Measurements from ENCODE around the gene ZNF33B. TPM values are rescaled to one million over a fixed set of nuclear protein-coding genes. Genes with fewer than 3 reads are reported as not detected.

Gene ZNF33B
- total RNA-seq, 1 donor from 2014 or later = 21.5 TPM

DNA sequence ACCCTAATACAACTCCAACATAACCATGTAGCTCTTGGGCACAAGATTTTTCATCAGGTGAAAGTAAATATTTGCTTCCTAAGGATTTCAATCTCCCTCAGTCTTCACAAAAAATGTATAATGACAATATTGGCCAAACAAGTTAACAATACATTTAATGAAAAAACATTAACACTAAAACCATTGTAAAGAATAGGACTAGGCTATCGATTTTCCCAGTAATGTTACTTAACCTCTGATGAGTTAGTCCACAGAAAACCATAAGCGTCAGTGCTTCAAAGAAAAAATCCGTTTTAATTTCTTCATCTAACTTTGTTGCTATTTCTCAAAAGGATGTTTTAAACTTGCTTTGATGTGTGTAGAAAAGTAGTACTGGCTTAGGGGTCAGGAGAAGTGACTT is 1.2 kb downstream of the ZNF33B start:
- H3K9me3 Mint-ChIP-seq = no peaks in the 10 kb centered on the region
- H3K36me3 Mint-ChIP-seq (ENCODE audit: low read depth) = peaks cover 5% of the 10 kb centered on the region
- peaks cover 13% of the 10 kb centered on the region for H3K27me3 Mint-ChIP-seq (ENCODE audit: low read depth)
- no peak for DNase-seq (ENCODE audit: low read depth, low spot score)
- peaks cover 24% of the 10 kb centered on the region for H3K4me1 Mint-ChIP-seq
- TF ChIP-seq, protein P1, sequence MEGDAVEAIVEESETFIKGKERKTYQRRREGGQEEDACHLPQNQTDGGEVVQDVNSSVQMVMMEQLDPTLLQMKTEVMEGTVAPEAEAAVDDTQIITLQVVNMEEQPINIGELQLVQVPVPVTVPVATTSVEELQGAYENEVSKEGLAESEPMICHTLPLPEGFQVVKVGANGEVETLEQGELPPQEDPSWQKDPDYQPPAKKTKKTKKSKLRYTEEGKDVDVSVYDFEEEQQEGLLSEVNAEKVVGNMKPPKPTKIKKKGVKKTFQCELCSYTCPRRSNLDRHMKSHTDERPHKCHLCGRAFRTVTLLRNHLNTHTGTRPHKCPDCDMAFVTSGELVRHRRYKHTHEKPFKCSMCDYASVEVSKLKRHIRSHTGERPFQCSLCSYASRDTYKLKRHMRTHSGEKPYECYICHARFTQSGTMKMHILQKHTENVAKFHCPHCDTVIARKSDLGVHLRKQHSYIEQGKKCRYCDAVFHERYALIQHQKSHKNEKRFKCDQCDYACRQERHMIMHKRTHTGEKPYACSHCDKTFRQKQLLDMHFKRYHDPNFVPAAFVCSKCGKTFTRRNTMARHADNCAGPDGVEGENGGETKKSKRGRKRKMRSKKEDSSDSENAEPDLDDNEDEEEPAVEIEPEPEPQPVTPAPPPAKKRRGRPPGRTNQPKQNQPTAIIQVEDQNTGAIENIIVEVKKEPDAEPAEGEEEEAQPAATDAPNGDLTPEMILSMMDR (conservative IDR thresholded peaks at IDR 0.05) = no peak
- peak overlapping the region; percentile 97 for H3K4me3 Mint-ChIP-seq
- no peak overlapping the region for H3K27ac Mint-ChIP-seq (ENCODE audit: unreplicated experiment)

DNA sequence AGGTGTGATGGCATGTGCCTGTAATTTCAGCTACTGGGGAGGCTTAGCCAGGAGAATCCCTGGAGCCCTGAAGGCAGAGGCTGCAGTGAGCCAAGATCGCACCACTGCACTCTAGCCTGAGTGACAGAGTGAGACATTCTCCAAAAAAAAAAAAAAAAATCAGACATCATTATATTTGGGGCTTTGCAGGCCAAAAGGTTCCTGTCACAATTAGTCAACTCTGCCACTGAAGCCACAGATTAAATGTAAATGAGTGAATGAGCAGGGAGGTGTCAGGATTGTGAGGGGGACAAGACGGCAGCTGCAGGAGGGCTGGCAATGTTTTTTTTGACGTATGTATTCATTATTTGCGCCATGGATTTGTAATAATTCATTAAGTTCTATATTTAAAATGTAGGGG is 3.3 kb downstream of the ZNF33B start:
- Mint-ChIP-seq H3K4me3 (no peak overlapping the region), H3K4me1 (peaks cover 24% of the 10 kb centered on the region), H3K27me3 (ENCODE audit: low read depth) (peaks cover 3% of the 10 kb centered on the region), H3K27ac (ENCODE audit: unreplicated experiment) (no peak overlapping the region), H3K9me3 (no peaks in the 10 kb centered on the region), H3K36me3 (ENCODE audit: low read depth) (peaks cover 10% of the 10 kb centered on the region)
- no peak for DNase-seq (ENCODE audit: low read depth, low spot score)
- TF ChIP-seq, protein P1 (conservative IDR thresholded peaks at IDR 0.05) = no peak

DNA sequence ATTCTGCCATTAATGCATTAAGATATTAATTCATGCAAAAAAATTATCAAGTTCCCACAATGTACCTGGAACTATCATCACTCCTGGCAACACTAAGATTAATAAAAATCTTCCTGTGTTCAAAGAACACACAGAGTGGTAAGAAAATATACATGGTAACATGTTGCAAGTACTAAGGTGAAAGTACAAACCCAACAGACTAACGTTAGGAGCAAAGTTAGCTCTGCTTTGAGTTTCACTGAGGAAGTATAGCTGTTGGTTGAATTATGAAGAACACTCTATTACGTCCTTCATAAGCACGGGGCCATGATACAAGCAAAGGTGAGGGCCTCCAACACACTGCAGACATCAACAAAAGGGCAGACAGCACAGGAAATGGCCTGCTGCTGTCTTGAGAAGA is 5.8 kb downstream of the ZNF33B start:
- H3K27me3 Mint-ChIP-seq (ENCODE audit: low read depth) = no peaks in the 10 kb centered on the region
- H3K36me3 Mint-ChIP-seq (ENCODE audit: low read depth) = peaks cover 26% of the 10 kb centered on the region
- DNase-seq (ENCODE audit: low read depth, low spot score) = no peak
- H3K4me1 Mint-ChIP-seq = peaks cover 13% of the 10 kb centered on the region
- H3K9me3 Mint-ChIP-seq = no peaks in the 10 kb centered on the region
- no peak overlapping the region for H3K27ac Mint-ChIP-seq (ENCODE audit: unreplicated experiment)
- TF ChIP-seq, protein P1 (conservative IDR thresholded peaks at IDR 0.05) = no peak
- H3K4me3 Mint-ChIP-seq = no peak overlapping the region

DNA sequence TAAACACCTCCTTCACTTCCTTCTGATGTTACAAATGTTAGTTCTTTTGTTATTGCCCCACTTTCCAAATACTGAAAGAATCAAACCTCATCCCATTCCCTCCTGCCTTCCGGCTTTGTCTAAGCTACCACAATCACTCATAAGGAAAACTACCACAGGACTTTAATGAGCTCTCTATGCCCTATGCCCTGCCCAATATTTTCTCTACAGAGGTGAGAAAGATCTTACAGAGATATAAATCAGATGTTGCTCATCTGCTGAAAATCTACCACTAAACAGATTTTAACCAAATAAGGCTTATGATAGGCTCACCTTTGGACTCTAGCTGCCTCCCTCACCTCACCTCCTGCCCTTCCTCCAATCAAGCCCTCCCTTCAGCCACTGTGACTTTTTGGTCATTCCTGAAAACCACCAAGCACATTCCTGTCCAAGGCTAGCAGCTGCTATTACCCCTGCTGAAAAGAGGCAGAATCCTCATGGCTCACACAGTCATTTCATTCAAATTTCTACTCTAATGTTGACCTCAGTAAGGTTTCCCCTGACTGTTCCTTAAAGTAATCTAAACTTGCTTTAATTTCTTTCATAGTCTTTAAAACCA is 7.7 kb downstream of the ZNF33B start:
- TF ChIP-seq, protein P1 (conservative IDR thresholded peaks at IDR 0.05) = no peak
- H3K4me1 Mint-ChIP-seq = peaks cover 4% of the 10 kb centered on the region
- H3K36me3 Mint-ChIP-seq (ENCODE audit: low read depth) = peaks cover 35% of the 10 kb centered on the region

DNA sequence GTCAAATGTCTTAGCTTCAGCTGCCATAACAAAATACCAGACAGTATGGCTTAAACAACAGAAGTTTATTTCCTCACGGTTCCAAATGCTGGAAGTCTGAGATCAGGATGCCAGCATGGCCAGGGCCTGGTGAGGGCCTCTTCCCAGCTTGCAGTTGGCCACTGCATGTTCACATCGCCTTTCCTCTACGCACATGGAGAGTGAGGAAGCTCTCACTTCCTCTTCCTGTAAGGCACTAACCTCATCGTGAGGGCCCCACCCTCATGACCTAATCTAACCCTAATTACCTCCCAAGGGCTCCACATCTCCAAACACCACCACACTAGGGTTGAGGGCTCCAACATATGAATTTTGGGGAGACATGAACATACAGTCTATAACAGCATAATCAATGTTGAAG is 14.4 kb downstream of the ZNF33B start:
- no peaks in the 10 kb centered on the region for H3K9me3 Mint-ChIP-seq
- TF ChIP-seq, protein P1 (conservative IDR thresholded peaks at IDR 0.05) = no peak
- peak overlapping the region; percentile 4 for H3K27ac Mint-ChIP-seq (ENCODE audit: unreplicated experiment)
- H3K36me3 Mint-ChIP-seq (ENCODE audit: low read depth) = peaks cover 36% of the 10 kb centered on the region
- no peaks in the 10 kb centered on the region for H3K27me3 Mint-ChIP-seq (ENCODE audit: low read depth)
- DNase-seq (ENCODE audit: low read depth, low spot score) = no peak
- H3K4me1 Mint-ChIP-seq = no peaks in the 10 kb centered on the region
- H3K4me3 Mint-ChIP-seq = no peak overlapping the region

More for the DNA sequence above, 7.7 kb downstream of the ZNF33B start:
- Mint-ChIP-seq H3K27me3 (ENCODE audit: low read depth) (no peaks in the 10 kb centered on the region), H3K27ac (ENCODE audit: unreplicated experiment) (no peak overlapping the region), H3K4me3 (no peak overlapping the region), H3K9me3 (no peaks in the 10 kb centered on the region)
- no peak for DNase-seq (ENCODE audit: low read depth, low spot score)
